ENCODE results near the gene PLCD3.

PLCD3 gene

DNA sequence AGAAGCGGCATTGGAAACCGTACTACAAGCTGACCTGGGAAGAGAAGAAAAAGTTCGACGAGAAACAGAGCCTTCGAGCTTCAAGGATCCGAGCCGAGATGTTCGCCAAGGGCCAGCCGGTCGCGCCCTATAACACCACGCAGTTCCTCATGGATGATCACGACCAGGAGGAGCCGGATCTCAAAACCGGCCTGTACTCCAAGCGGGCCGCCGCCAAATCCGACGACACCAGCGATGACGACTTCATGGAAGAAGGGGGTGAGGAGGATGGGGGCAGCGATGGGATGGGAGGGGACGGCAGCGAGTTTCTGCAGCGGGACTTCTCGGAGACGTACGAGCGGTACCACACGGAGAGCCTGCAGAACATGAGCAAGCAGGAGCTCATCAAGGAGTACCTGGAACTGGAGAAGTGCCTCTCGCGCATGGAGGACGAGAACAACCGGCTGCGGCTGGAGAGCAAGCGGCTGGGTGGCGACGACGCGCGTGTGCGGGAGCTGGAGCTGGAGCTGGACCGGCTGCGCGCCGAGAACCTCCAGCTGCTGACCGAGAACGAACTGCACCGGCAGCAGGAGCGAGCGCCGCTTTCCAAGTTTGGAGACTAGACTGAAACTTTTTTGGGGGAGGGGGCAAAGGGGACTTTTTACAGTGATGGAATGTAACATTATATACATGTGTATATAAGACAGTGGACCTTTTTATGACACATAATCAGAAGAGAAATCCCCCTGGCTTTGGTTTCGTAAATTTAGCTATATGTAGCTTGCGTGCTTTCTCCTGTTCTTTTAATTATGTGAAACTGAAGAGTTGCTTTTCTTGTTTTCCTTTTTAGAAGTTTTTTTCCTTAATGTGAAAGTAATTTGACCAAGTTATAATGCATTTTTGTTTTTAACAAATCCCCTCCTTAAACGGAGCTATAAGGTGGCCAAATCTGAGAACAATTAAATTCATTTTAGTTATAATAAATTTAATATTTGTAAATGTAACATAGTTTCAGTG lies 17.7 kb upstream of the PLCD3 start:
- peak; percentile 60 for DNase-seq (ENCODE audit: low spot score)

DNA sequence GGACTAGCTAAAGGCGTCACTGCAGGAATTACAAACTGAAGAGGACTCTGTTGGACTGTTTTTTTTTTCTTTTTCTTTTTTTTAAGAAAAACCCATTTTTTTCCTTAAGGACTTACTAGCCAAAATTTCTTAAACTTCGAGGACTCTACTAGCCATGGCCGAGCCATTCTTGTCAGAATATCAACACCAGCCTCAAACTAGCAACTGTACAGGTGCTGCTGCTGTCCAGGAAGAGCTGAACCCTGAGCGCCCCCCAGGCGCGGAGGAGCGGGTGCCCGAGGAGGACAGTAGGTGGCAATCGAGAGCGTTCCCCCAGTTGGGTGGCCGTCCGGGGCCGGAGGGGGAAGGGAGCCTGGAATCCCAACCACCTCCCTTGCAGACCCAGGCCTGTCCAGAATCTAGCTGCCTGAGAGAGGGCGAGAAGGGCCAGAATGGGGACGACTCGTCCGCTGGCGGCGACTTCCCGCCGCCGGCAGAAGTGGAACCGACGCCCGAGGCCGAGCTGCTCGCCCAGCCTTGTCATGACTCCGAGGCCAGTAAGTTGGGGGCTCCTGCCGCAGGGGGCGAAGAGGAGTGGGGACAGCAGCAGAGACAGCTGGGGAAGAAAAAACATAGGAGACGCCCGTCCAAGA lies 16.8 kb upstream of the PLCD3 start:
- peak; percentile 91 for DNase-seq (ENCODE audit: low spot score)

DNA sequence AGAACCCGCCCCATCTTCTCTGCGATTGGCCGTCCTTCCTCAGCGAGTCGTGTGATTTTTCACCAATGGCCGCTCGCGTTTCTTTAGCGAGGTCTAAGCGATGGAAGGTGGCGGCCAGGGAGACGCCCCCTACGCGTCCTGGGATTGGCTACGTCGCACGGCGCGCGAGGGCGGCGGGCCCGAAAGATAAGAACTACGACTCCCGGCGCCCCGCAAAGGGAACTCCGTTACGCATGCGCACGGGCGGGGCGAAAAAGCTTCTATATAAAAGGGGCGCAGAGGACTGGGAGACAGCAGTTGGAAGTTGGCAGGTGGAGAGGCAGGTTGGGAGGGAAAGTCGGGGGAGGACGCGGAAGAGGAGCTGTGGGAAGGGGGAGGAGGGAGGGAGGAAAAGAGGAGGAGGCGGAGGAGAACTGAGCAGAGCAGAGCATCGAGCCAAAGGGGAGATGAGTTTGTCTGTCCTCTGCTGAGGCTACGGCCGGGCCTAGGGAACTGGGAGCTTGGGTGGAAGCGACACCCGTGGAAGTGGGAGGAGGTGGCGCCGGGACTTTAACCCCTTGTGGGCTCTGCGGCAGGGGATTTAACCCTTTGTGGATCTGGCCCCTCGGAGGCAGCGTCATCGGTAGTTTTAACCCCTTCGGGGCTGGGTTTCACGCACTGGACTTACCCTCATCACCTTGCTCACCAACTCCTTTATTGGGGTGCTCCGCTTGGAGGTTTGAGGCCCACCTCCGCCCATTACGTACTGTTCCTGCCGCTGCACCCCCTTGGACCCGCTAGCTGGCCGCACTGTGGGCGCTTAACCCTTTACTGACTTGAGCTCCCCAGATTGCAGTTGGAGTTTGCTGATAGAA lies 16.1 kb upstream of the PLCD3 start, which contains the start of gene HEXIM1:
Gene HEXIM1 (plus strand): TSS at position 293 of the 854 bp plus-strand sequence. CDS start 716 bp downstream, outside the sequence.
- DNase-seq (ENCODE audit: low spot score): peak; percentile 99

DNA sequence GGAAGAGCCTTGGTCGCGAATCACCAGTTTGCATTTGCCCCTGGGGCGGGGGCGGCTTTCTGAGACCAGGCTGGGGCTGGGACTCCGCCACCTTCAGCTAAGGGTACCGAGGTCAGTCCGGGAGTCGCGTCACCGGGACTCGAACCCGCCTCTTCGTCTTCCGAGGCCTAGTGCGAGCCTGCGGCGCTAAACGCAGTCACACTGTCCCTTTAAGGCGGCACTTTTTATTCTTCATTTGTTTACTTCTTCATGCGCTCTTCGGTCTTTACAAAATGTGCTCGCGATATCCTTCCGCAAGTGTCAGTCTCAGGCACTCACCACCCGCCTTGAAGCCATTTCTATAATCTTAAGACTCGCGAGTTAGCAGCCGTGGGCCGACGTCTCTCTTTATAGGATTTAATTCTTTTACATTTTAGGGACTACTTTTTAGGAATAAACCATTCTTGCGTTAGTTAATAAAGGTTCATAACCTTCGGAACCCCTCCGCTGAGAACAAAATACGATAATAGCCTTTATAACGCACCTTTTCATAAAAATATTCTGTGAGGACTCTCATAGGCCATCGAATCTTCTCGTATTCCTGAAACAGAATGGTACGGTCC lies 15.4 kb upstream of the PLCD3 start:
- peak; percentile 97 for DNase-seq (ENCODE audit: low spot score)

DNA sequence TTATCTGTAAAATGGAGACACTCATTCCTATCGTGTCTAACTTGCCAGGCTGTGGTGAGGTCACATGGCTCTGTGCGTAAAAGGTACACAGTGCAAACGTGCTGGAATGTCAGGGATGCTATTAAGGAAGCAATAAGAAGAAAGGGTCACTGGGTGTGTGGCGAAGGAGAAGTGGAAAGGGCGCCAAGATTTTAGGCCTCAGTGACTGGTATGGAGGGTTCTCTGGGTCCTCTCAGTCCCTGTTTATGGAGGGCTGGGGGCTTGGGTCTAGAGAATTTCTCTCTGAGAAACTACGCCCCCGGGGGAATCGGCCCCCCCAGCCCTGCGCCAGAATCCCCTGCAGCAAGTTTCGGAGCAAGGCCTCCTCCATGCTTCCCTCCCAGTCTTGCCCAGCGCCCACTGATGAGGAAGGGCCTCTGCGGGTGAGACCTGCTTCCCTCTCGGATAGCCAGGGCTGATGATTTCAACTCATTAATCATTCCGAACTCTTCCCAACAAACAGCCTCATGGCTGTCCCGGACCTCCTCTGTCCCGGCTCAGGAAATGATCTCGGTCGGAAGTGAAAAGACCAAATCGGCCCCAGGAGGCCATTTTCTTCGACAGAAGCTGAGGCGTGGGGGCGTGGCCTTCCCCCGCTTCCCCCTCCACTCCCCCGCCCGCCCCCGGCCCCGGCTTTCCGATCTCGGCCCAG lies 14.7 kb upstream of the PLCD3 start:
- peak; percentile 67 for DNase-seq (ENCODE audit: low spot score)

DNA sequence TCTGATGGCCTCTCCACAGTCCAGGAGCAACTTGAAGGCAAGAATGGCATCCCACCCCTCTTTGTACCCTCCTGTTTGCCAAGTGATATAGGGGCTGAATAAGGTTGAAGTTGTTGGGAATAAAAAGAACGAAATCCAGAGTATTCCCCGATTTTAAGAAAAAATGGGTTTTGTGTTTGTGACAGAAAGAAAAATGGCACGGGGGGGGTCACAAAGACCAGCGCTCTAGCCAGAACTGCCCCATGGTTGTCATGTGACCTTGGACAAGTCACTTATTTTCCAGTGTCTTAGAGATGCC lies 14.2 kb upstream of the PLCD3 start:
- no peak for DNase-seq (ENCODE audit: low spot score)

DNA sequence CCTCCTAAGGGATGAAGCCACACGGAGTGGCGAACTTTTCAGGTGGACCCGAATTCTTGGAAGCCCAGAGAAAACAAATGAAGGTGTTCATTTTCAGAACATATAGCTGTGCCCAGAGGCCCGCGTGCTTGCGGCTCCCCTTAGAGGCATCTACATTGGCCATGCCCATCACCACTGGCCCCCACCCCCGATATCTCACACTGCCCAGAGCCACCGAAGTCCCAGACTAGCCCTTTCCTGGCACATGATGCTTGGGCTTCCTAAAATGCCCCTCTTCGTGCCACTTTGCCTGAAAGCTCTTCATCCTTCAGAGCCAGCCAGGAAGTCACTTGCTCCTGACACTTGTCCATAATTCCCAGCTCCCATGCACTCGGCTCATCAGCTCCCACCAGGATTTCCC lies 13.9 kb upstream of the PLCD3 start:
- DNase-seq (ENCODE audit: low spot score): no peak

DNA sequence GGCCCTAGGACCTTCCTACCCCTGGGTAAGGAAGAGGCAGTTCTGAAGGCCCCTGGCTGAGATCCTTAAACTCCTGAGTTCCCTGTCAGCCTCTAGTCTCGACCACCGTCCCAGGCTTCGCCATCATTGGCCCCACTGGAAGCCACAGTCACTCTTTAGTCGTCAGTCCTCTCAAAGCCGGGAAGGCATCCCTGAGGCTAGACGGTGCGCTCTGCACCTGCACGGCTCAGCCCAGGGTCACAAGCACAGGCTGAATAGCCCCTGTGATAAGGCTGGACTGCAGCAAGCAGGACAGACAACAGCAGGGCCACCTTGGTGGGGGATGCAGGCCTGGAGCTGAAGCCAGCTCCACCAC lies 12.7 kb upstream of the PLCD3 start:
- DNase-seq (ENCODE audit: low spot score): no peak

DNA sequence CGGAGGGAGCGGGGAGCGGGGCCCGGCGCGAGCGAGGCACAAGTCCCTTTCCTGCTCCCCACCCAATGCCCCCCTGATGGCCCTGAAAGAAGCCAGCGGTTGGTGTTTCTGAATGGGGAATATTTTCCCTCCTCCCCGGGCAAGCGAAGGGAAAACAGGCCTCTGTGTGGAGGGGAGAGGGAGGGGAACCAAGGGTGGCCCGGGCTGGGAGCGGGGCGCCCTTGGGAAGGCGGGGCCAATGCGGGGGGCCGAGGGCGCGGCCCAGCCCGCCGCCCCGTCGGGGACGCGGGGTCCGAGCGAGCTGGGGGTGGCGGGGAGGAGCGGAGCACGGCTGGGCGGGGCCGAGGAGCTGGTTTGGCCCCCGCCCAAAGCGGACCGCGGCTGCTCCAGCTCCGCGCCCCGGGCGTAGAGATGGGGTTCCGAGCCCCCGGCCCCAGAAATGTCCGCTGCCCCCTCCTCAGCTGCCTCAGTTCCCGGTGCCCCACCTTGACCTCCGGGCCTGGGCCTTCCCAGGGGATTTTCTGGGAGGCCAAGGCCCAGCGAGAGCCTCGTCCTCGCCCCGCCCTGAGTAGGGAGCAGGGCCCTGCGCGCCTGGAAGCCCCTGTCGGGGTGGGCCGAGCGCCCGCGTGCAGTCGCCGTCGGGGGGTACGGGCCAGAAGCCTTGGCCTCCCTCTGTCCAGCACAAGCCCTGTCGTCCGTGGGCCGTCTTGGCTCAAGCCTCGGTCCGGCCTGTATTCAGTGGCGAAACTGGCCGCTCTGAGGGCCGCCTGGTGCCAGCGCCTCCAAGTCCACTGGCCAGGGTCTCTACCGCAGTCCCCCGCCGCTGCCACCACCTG lies 12.1 kb upstream of the PLCD3 start:
- DNase-seq (ENCODE audit: low spot score): no peak

DNA sequence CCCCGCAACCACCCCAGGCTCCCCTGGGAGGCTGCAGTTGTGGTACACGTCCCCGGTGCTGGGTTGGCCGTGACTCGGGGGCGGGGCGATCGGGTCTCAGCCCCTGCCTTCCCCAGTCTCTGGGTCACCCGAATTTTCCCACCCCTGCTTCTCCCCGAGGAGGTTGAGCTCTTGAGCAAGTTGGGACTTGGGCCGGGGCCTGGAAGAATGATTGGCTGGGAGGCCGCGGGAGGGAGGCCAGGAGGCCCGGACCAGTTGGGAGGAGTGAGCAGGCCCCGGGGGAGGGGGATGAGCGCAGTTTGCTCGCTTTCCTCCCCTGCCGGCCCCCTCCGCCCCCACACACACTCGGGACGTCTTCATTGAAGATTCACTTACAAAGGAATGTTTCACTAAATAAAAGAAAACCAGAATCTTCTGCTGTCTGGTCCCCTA lies 11.5 kb upstream of the PLCD3 start:
- no peak for DNase-seq (ENCODE audit: low spot score)

DNA sequence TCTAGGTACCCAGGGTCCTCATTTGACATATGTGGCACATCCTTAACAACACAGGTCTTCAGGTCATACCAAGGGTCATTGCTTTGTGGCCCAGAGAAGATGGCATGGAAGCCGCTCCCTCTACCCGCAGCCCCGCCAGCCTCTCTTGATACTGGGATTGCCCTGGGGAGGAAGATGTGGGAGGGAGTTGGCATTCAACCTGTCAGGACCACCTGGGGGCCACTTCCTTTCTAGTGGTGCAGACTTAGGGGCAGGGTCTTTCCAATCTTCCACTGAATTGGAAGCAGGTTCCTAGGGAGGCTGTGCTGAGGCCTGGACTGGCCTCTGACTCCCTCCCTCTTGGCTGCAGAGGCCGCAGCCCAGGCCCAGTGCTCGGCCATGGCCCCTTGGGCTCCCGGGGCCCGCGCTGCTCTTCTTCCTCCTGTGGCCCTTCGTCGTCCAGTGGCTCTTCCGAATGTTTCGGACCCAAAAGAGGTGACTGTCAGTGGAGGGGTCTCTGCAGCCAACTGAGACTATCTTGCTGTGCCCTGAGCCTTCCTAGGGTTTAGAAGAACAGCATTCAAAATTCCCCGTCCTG lies 10.9 kb upstream of the PLCD3 start:
- no peak for DNase-seq (ENCODE audit: low spot score)

DNA sequence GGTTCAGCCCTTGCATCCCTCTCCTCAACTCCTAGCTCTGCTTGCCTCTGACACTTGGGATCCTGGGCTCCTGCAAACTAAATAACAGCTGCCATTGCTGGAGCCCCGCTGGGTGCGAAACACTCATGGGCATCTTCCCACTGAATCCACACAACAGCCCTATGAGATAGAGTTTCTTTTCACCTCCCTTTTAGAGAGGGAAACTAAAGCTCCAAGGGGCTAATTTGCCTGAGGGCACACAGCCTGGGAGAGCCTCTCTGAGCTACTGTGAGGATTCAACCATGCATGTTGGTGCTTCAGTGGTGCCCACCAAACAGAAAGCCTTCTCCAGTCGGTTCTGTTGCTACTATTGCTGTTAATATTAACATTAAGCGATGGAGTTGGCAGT lies 7.2 kb upstream of the PLCD3 start:
- DNase-seq (ENCODE audit: low spot score): no peak

DNA sequence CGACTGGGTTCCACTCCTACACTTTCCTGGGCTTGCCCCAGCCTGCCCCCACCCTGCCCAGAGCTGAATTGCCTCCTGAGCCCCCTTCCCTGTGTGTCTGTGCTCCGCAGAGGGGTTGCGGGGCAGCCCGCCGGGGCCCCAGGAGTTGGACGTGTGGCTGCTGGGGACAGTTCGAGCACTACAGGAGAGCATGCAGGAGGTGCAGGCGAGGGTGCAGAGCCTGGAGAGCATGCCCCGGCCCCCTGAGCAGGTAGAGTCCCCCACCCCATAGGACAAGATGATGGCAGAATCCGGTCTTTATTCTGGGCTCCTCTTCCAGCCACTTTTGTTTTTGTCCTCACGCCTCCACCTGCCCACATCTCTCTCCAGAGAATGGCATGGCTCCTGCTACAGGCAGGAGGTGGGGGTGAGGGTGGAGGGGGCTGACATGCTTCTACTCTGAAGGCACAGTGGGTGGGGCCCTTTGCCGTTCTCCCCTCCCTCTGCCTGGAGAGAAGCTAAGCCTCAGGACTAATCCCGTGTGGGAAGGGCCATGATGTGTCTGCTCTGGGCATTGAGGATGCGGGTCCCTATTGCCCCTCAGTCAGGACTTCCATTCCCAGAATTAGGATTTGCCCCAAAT lies 6.7 kb upstream of the PLCD3 start:
- DNase-seq (ENCODE audit: low spot score): no peak

DNA sequence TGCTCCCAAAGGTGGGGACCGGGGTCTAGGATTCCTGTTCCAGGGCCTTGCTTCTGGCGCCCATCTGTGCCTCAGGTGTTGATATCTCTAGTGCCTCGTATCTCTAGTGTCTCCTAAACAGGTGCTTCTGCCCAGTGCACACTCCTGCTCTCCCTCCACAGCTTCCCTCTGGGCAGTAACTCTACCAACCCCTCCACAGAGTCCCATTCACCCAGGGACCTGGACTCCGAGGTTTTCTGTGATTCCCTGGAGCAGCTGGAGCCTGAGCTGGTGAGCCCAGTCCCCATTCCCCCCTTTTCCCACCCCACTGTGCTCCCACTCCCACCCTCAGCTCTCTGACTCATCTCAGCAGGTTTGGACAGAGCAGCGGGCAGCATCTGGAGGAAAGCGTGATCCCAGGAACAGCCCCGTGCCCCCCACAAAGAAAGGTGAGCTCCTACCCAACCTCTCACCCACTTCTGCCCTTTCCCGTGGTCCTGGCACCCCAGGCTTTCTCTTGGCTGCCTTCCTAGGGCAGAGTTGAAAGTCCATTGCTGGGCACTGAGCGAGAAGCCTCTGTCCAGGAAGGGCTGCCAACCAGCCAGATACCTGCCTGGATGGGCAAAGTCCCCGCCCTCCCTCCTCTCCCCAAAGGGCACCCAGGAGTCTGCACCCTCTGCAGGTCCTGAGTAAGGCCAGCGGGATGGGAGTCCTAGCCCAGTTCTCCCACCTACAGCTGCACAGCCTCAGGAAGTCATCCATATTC lies 5.4 kb upstream of the PLCD3 start:
- DNase-seq (ENCODE audit: low spot score): no peak

DNA sequence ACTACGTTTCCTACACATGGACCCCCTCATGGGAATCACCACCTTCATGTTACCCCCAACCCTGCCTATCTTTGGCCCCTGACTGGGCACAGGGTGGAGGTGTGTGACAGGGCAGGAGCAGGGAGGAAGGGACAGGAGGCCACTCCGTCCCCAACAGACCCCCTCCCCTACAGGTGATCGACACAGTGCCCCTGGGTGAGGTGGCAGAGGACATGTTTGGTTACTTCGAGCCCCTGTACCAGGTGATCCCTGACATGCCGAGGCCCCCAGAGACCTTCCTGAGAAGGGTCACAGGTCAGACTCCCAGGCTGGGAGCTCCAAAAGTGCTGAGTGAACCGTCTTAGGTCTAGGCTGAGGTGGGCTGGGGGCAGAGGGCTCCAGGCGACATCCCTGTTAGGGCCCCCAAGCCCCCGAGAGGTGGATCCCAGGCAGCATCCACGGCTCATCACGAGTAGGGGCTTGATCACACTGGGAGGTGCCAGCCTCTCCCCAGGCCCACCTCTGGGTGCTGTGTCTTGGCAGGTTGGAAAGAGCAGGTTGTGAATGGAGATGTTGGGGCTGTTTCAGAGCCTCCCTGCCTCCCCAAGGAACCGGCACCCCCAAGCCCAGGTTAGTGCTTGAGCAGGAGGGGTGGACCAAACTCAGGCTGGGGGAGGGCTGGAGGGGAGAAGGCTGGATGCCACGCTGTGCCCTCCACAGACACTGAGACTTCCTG lies 4.7 kb upstream of the PLCD3 start:
- DNase-seq (ENCODE audit: low spot score): no peak

DNA sequence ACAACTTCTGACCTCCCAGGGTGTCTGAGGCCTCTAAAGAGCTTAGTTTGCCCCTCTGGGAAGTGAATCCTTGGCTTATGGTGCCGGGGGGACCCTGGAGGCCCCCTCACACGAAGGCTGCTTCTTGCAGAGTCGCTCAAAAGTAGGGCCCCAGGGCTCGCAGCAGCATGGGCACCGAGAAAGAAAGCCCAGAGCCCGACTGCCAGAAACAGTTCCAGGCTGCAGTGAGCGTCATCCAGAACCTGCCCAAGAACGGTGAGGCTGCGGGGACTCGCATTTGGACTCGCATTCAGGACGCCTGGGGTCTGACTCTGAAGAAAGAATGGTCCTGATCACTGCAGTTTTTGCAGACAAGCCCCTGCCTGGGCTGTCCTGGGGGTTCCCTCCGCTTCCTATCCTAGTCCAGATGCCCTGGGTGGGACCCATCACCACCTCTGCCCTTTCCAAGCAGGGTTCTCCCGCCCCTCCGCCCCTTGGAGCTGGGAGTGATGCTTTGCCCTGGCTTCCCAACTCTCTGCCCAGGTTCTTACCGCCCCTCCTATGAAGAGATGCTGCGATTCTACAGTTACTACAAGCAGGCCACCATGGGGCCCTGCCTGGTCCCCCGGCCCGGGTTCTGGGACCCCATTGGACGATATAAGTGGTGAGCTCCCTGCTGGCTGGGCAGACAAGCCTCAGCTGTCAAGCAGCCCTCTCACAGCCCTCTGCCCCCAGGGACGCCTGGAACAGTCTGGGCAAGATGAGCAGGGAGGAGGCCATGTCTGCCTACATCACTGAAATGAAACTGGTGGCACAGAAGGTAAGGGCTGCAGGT lies 3.9 kb upstream of the PLCD3 start:
- no peak for DNase-seq (ENCODE audit: low spot score)

DNA sequence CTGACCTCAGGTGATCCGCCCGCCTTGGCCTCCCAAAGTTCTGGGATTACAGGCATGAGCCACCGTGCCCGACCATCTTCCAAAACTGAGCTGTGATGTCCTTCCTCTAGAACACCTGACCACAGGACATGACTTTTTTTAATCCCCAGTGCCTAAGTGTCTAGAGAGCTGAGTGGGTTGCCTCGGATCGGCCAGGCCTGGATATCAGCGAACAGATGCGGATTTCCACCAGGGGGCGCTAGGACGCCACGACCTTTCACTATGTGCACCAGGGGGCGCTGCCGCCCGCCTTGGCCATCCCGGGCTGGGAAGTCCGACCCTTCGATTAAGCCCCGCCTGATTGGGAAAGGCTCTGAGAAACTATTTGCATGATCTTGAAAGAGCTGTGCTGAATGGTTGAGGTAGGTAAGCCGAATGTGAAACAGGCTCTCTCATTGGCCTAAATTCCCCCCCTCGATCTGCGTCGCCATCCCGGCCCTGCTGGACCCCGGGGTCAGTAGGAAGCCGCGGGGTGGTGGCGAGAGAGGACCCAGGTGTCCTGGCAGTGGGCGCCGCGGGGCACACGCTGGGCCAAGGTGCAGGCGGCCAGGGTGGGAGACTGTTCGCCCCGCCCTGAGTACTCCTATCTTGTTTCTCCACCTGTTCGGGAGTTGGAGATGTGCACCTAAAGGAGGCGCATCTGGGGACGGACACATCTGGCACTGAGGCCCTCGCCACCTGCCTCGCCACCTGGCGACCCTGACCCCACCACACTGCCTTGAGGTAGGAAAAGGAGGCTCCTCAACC lies 3.1 kb upstream of the PLCD3 start, which contains the start of gene ACBD4:
Gene ACBD4 (plus strand): TSS at position 496 of the 786 bp plus-strand sequence. CDS start 458 bp downstream, outside the sequence.
- peak; percentile 96 for DNase-seq (ENCODE audit: low spot score)
